ENCODE measurements around the gene ERC2.
"Not testable (repeated sequence)": the region's sequence is repeated elsewhere in the genome, so short reads cannot be mapped to it uniquely, and the experiment has no call there.

The ERC2 gene

GRCh38 chr3:55873523-55874254, 594.6 kb downstream of the ERC2 start:
- peak; percentile 46 for DNase-seq

DNA sequence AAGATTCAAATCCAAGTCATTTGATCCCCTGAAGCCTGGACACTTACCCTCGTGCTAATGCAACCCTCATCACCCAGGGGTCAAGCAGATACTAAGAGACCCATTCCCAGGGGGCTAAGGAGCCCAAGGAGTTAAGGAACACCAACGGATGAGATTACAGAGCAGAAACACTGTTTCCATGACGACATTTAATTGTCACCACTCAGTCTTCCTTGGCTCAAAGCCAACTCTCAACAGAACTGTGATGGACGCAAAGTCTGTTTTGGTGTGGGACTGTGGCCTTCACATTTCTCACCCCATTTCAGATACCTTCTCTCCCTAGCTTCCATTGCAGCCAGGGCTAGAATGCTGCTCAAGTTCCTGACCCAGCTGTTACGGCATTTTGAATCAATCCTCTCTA, 597.7 kb downstream of the ERC2 start:
- no peak for DNase-seq

GRCh38 chr3:55868347-55868746, 599.9 kb downstream of the ERC2 start:
- DNase-seq, result no peak

DNA sequence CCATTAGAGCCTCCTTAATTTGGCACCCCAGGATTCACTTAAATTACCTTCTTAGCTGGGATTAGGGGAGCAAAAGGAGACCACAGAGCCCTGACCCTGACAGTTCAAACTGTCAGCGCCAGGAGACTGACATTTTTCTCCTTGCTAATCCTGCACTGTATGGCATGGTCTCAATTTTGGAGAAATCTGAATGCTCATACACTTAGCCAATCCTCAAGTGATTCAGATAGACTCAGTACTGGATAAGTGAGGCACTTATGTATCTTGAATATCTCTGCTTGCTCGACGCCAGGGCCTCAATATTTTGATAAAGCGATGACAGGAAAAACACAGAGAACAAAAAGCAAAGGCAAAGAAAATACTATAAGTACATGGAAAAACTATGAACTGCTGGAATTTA, 605.2 kb downstream of the ERC2 start:
- no peak for DNase-seq

- no peak for DNase-seq
Measured at GRCh38 chr3:55860049-55860721, 608.1 kb downstream of the ERC2 start.

DNA sequence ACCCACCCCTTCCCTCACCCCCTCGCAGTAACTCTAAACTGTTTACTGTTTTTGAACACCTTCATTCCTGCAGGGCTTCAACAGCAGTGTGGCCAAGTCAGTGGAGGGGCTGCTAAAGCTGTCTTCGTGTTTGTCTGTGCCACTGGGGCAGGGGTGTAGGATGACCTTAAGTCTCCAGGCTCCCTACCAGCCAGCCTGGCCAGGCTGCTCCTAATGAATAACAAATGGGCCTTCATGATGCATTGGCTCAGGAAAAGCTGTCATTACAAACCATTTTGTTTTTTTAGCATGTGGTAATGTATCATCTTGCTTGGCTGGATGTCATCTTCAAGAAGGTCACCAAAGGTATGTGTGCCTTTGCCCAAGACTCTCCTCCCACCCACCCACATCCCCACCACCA, 609.0 kb downstream of the ERC2 start:
- no peak for DNase-seq

GRCh38 chr3:55858727-55859126, 609.5 kb downstream of the ERC2 start:
- no peak for DNase-seq

- DNase-seq, result no peak
Measured at GRCh38 chr3:55858302-55858701, 610.0 kb downstream of the ERC2 start.

- no peak for DNase-seq
Measured at GRCh38 chr3:55857633-55858032, 610.6 kb downstream of the ERC2 start.

DNA sequence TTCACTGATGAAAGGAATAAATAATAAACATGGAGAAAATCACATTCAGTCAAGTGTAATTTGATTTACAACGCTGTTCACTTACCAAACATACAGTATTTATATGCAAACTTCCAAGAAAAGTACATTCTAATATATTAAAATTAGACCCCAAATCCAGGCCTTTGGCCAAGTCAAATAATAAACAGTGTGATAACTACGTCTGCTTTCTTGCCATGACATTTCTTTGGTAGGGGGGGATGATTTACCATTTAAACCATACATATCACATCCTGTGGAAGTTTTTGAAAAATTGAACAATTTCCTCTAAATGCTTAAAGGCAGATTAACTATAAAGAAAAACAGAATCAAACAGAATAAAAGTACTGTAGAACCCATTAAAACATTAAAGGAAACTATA, 613.0 kb downstream of the ERC2 start:
- DNase-seq, result no peak

- DNase-seq, result no peak
Measured at GRCh38 chr3:55854494-55854893, 613.8 kb downstream of the ERC2 start.

GRCh38 chr3:55852326-55852725, 615.9 kb downstream of the ERC2 start:
- no peak for DNase-seq

DNA sequence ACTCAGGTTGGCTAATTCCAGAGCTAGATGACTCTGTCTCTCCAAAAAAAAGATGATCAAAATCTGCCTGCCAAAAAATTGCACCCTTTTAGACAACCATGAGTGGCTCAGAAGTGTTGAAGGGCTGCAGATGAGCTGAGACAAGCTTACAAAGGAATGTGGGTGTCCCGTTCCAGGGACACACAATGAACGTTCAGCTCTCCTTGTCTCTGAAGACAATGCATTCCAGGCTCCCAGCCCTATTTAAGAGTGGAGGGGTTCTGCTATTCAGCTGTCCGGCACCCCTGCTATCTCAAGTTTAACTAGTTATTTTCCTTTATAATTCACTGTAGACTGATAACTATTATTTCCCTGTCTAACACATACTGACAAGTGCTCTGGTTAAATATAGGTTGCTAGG, 626.1 kb downstream of the ERC2 start:
- DNase-seq, result no peak

GRCh38 chr3:55831876-55832275, 636.4 kb downstream of the ERC2 start:
- not testable (repeated sequence) for DNase-seq

DNA sequence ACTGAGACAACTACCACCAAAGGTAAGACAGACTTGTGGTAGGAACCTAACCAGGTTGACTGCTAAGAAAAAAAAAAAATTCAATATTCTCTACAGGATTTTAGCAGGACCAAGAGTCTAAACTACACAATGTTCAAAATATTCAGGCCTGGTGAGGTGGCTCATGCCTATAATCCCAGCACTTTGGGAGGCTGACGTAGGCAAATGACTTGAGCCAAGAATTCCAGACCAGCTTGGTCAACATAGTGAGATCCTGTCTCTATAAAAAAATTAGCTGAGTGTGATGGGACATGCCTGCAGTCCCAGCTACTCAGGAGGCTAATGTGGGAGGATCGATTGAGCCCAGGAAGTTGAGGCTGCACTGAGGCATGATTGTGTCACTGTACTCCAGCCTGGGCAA, 639.6 kb downstream of the ERC2 start:
- DNase-seq, result peak; percentile 30

DNA sequence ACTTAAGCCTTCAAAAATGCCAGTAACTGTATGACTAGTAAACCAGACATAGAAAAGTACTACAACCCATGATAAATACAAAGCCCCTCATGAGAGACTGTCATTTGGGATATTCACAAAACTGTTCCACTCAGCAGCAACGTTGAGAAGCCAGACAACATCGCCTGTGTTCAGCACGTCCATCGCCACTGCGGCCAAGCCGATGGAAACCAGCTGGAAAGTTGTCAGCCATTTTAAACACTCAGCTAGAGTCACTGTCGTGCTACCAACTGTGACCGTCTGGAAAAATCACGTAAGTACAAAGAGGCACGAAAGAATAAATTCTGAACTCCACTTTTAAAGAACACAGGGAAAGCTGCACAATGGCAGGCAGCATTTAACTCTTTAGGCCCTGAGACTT, 640.5 kb downstream of the ERC2 start:
- no peak for DNase-seq

DNA sequence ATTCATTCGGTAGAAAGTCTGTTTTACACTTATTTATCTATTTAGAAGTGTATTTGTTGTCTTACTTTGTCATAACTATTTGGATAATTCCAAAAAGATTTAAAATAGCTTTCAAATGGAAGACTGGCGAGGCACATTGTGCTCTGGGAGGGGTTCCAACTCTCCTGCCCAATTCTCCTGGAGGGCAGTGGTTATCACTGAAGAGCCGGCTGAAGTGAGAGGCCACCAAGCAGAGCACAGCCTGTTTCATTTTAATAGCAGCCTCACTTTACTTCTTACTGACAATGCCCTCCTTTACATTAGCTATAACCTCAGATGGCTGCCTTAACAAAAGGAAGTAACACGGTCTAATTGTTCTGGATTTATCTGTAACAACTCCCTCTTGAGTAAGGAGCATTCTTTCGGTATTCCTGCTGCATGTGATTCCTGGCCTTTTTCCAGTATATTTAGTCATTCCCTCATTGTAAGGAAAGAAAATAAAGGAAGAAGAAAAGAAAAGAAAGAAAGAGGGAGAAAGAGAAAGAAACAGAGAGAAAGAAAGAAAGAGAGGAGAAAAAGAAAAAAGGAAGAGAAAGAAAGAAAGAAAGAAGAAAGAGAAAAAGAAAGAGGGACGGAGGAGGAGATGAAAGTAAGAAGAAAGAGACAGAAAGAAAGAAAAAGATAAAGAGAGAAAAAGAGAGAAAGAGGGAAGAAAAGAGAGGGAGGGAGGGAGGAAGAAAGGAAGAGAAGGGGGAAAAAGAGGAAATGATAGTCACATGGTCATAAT, 641.4 kb downstream of the ERC2 start:
- DNase-seq, result peak; percentile 52

DNA sequence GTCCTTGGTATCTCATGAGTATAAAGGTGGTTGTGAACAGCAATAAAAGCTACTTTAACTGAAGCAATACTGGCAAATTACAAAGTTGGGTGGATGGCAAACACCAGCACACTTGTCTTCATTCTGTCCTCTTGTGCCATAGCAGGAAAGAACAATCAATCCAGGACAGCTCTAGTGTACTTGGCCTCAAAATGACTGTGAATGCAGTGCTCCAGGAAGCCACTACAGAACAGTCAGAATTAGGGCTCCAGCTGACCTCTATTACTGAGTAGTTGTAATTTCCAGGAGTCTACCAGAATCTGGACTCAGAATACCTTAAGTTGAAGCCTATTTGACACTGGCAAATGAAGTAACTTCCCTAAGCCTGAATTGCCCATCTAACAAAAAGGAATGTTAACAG, 642.2 kb downstream of the ERC2 start:
- DNase-seq, result no peak

GRCh38 chr3:55824406-55824805, 643.9 kb downstream of the ERC2 start:
- DNase-seq, result no peak

DNA sequence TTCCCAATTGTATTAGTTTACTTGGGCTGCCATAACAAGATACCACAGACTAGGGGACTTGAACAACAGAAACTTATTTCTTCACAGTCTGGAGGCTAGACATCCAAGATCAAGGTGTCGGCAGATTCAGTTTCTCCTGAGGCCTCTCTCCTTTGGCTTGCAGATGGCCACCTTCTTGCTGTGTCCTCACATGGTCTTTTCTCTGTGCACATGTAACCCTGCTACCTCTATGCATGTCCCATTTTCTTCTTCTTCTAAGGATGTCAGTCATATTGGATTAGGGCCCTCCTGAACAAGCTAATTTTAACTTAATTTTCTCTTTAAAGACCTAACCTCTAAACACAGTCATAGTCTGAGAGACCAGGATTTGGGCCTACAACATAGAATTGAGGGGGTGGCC, 644.4 kb downstream of the ERC2 start:
- no peak for DNase-seq

GRCh38 chr3:55823001-55823400, 645.3 kb downstream of the ERC2 start:
- DNase-seq, result no peak

DNA sequence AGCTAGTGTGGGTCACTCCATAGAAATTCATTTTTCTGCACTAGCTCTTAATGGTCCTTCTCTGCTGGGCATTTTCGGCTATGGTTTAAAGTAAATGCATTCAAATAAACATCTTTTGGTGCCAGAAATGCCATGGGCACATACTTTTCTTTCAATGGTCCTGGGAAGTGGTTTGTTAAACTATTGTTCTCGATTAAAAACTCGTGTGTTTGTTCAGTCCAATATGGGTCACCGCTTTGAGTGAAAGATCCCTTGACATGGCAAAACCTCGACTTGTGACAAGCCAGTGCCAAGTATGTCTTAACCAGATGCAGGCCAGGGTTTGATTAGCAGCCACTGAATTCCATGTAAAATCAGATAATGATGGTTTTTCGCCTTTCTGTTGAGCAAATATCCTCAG, 649.3 kb downstream of the ERC2 start:
- DNase-seq, result no peak

- DNase-seq, result no peak
Measured at GRCh38 chr3:55818485-55818884, 649.8 kb downstream of the ERC2 start.
